AG09309 (cell line): ENCODE data around the gene ZKSCAN4.

Source experiments
- DNase-seq: peaks from one replicate; pipeline ENCODE4 v3.0.0-alpha.2; 2010; ENCODE audit warnings: low read depth
- H3K4me3 ChIP-seq: 2 replicates; pipeline ENCODE4 v1.5.1; 2011; ENCODE audit warnings: mild to moderate bottlenecking, low read depth, low read length, moderate library complexity; ENCODE audit not compliant: control insufficient read depth
- CTCF ChIP-seq: IDR thresholded peaks from 2 replicates; pipeline ENCODE4 v1.5.1; 2011; ENCODE audit warnings: mild to moderate bottlenecking, low read depth, low read length, inconsistent platforms; ENCODE audit not compliant: insufficient read depth, control insufficient read depth; ENCODE audit errors: missing control alignments

The ZKSCAN4 gene

GRCh38 chr6:28280595-28281287 lies 28.7 kb upstream of the ZKSCAN4 start:
- DNase-seq, result no peak
- H3K4me3 ChIP-seq, result peak overlapping the region; percentile 75
- TF ChIP-seq CTCF, result no peak

GRCh38 chr6:28277746-28278145 lies 25.7 kb upstream of the ZKSCAN4 start:
- TF ChIP-seq CTCF, result no peak
- DNase-seq, result no peak
- H3K4me3 ChIP-seq, result no peak overlapping the region

- no peak for DNase-seq
- TF ChIP-seq CTCF, result no peak
- H3K4me3 ChIP-seq, result no peak overlapping the region
Measured at GRCh38 chr6:28274888-28275287, 22.8 kb upstream of the ZKSCAN4 start.

- DNase-seq, result peak; percentile 74
- H3K4me3 ChIP-seq, result no peak overlapping the region
- no peak for TF ChIP-seq CTCF
Measured at GRCh38 chr6:28269492-28269891, 17.4 kb upstream of the ZKSCAN4 start.

- no peak for TF ChIP-seq CTCF
- no peak for DNase-seq
- H3K4me3 ChIP-seq, result peak overlapping the region; percentile 90
Measured at GRCh38 chr6:28267695-28268059, 15.6 kb upstream of the ZKSCAN4 start.

- DNase-seq, result peak; percentile 55
- peak within 1 kb of the TSS; percentile 90 for H3K4me3 ChIP-seq
- TF ChIP-seq CTCF, result no peak
Measured at GRCh38 chr6:28266962-28267694, 15.1 kb upstream of the ZKSCAN4 start, which contains the start of gene ZSCAN26. TSS of gene ZSCAN26 (plus strand) at chr6:28267143. CDS start at chr6:28271920, 4,777 bp downstream.
